Spleen (tissue), 11 donors: Measurements from ENCODE around the gene RAB10. TPM values are rescaled to one million over a fixed set of nuclear protein-coding genes. Genes with fewer than 3 reads are reported as not detected.

Source experiments
- DNase-seq: peaks from one replicate; pipeline ENCODE4 v3.0.0-alpha.2; 2020
- H3K27ac ChIP-seq, 8 donors: fragments of 200-600 bp; sonication (generic) in 7 of 8; 1 replicate in 4 of 8; 2 replicates in 4 of 8; pipeline versions ENCODE4 v1.5.0 to v1.8.0; 2016 to 2021; ENCODE audit warnings: inconsistent platforms in 4 of 8, mild to moderate bottlenecking in 4 of 8, moderate library complexity in 1 of 8
- H3K27me3 ChIP-seq, 7 donors: fragments of 200-600 bp; sonication (generic) in 6 of 7; replicated peaks in 1 of 7; 1 replicate in 4 of 7; 2 replicates in 3 of 7; pipeline versions ENCODE4 v1.5.0 to v1.8.0; 2016 to 2021; ENCODE audit warnings: inconsistent platforms in 3 of 7, mild to moderate bottlenecking in 1 of 7
- H3K36me3 ChIP-seq, 6 donors: fragments of 200-600 bp; sonication (generic) in 5 of 6; 1 replicate in 4 of 6; 2 replicates in 2 of 6; pipeline versions ENCODE4 v1.5.0 to v1.8.0; 2016 to 2021; ENCODE audit warnings: inconsistent platforms in 2 of 6
- H3K4me1 ChIP-seq, 6 donors: fragments of 200-600 bp; sonication (generic) in 5 of 6; 1 replicate in 3 of 6; 2 replicates in 3 of 6; pipeline versions ENCODE4 v1.5.0 to v1.8.0; 2016 to 2021; ENCODE audit warnings: inconsistent platforms in 3 of 6
- H3K4me3 ChIP-seq, 8 donors: fragments of 200-600 bp; sonication (generic) in 7 of 8; 1 replicate in 4 of 8; 2 replicates in 4 of 8; pipeline versions ENCODE4 v1.5.0 to v1.8.0; 2016 to 2021; ENCODE audit warnings: inconsistent platforms in 4 of 8, mild to moderate bottlenecking in 4 of 8, moderate library complexity in 2 of 8
- H3K9me3 ChIP-seq, 8 donors: fragments of 200-600 bp; sonication (generic) in 7 of 8; 1 replicate in 4 of 8; 2 replicates in 4 of 8; pipeline versions ENCODE4 v1.5.0 to v1.8.0; 2016 to 2021; ENCODE audit warnings: inconsistent platforms in 4 of 8
- CTCF ChIP-seq, 11 experiments: fragments of 200-600 bp in 7 of 11; fragments of 450-650 bp in 4 of 11; sonication (generic) in 4 of 11; IDR thresholded peaks in 8 of 11; conservative IDR thresholded peaks in 3 of 11; 1 replicate in 7 of 11; 2 replicates in 4 of 11; pipeline versions ENCODE4 v1.4.0 to v1.8.0; 2016 to 2021; ENCODE audit warnings: antibody characterized with exemption in 11 of 11, inconsistent platforms in 4 of 11, mild to moderate bottlenecking in 1 of 11
- POLR2A ChIP-seq, 3 donors: fragments of 450-650 bp; IDR thresholded peaks; one replicate each; pipeline ENCODE4 v1.5.1; 2017; ENCODE audit warnings: antibody characterized with exemption in 3 of 3, mild to moderate bottlenecking in 1 of 3
- POLR2AphosphoS5 ChIP-seq, 3 donors: sonication (generic); formaldehyde crosslinking; IDR thresholded peaks; one replicate each; pipeline ENCODE4 v1.5.1; 2017; ENCODE audit warnings: antibody characterized with exemption in 3 of 3
- WGBS, 5 donors: extraction: QIAGEN DNeasy Blood & Tissue Kit in 3 of 5; methylation state at CpG; one replicate each; pipeline versions ENCODE4 v1.1.5 to v1.1.7; 2013 to 2018; 5-methylcytosine and 5-hydroxymethylcytosine counted together
- intact Hi-C: fragments of 100-400 bp; cut with DNase I; formaldehyde crosslinking; loops from one replicate; pipeline ENCODE4 v1.15.0; 2023; ENCODE audit warnings: low total_unique reads
- polyA plus RNA-seq, 3 donors: library from polyadenylated mRNA; stranded (reverse); fragments of 200-250 nt; gene quantifications; one replicate each; pipeline ENCODE4 v1.2.1, GENCODE V29; 2013
- total RNA-seq, 7 donors: library from RNA; depleted of rRNA in 3 of 7; stranded (reverse); fragments of >200 nt in 3 of 7; fragmentation: NEBNext Ultra II Directional in 4 of 7; extraction: Animal tissue kit (Norgen Biotek cat#: 25700) in 4 of 7; gene quantifications; one replicate each; pipeline versions ENCODE4 v1.1.0 to v1.2.1, GENCODE V29; 2016 to 2021
- donor health status: healthy with polysubstance abuse.
- donor health status: DM: no; HTN: no; CAD: no; lungs with moderate emphysema.
- donor health status: DM: no; HTN: no; CAD: no.
- donor health status: Bipolar disorder and iron deficiency.
- donor health status: healthy.
- donor health status: DM: no; HTN: no; CAD: no.
- donor health status: DM: yes; HTN: yes; CAD: no.

Gene RAB10
- total and polyA plus RNA-seq, 10 donors = 24.4 to 135 (median 106) TPM

DNA sequence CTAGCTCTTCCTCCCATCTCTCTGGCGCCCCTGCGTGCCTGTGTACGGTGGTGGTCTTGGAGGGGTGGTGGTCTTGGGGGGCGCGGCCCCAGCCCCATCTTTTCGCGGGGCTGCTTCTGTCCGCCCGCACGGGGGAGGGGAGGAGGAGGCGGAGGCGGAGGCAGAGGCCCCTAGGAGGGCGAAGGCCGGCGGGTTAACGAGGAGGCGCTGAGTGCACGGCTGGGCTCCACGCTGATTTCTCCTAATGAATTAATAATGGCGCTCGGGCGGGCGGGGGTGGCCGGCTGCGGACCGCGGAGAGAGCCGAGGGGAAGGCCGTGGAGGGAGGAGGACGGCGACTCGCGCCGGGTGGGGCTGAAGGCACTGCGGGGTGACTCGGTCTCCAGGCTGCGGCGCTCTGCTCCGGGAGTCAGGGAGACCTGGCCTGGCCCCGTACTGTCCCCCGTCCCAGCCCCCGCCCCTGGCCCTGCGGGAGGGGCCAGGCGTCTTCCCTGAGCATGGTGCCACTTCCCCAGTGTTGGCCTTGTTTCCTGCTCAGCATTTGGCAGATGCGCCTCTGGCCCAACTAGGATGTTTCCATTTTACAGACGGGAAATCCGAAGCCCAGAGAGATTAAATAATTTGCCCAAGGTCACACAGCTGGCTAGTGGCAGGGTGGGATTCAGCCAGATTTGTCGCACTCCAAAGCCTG is 145.0 kb downstream of the RAB10 start:
- Histone ChIP-seq H3K36me3 (no peaks in the 10 kb centered on the region), H3K4me3 (peak overlapping the region; percentile 28 to 76 (median 47)), H3K27ac (peak overlapping the region in 6 of 8 donors; percentile 26 to 79 (median 62)), H3K27me3 (peaks cover 0 to 60% (median 19%) of the 10 kb centered on the region in 7 donors), H3K4me1 (peaks cover 8 to 27% (median 19%) of the 10 kb centered on the region in 6 donors), H3K9me3 (no peaks in the 10 kb centered on the region)
- peak; percentile 84 for DNase-seq
- intact Hi-C loops = no loop called here
- no peak for TF ChIP-seq POLR2A (IDR thresholded peaks at IDR 0.05)
- TF ChIP-seq POLR2AphosphoS5 (IDR thresholded peaks at IDR 0.05) = peak in 2 of 3 donors; percentile 27 to 37
- 1 to 5% (median 2%) methylated on average over 41 to 48 of the region's 48 CpGs for WGBS, 5 donors

DNA sequence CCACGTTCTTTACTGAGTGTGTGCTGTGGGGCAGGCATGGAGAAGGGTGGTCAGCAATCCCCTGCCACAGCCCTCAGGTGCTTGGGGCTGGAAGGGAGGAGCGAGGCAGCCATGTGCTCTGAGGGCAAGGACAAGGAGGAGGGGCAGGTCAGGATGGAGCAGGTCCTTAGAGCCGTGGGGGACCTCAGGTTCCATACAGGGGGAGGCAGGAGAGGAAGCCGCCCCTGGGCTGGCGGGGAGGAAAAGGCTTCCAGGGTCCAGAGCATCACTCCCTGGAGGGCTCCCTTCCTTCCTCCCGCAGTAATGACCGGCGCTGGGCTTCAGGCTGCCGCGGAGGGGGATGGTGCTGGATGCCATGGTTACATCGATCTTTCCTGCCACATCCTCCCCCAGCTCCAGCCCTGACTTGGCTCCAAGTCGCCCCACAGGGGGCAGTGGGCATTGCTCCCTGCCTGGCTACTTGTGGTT is 145.6 kb downstream of the RAB10 start:
- Histone ChIP-seq H3K36me3 (no peaks in the 10 kb centered on the region), H3K4me1 (peaks cover 8 to 28% (median 18%) of the 10 kb centered on the region in 6 donors), H3K9me3 (no peaks in the 10 kb centered on the region), H3K27me3 (peaks cover 0 to 54% (median 13%) of the 10 kb centered on the region in 7 donors), H3K4me3 (peak overlapping the region in 6 of 8 donors; percentile 39 to 76 (median 49)), H3K27ac (peak overlapping the region in 6 of 8 donors; percentile 26 to 79 (median 57))
- no peak for DNase-seq
- intact Hi-C loops = no loop called here
- no peak for TF ChIP-seq CTCF (IDR thresholded peaks at IDR 0.05 in 8 of 11, conservative IDR thresholded peaks at IDR 0.05 in 3 of 11)
- 7 to 24% (median 12%) methylated on average over 6 to 12 of the region's 12 CpGs for WGBS, 5 donors

- Histone ChIP-seq H3K4me1 (peaks cover 8 to 46% (median 35%) of the 10 kb centered on the region in 6 donors), H3K36me3 (no peaks in the 10 kb centered on the region), H3K4me3 (no peak overlapping the region), H3K9me3 (no peaks in the 10 kb centered on the region), H3K27ac (no peak overlapping the region), H3K27me3 (peaks cover 0 to 40% (median 12%) of the 10 kb centered on the region in 7 donors)
- no peak for DNase-seq
- TF ChIP-seq POLR2AphosphoS5 (IDR thresholded peaks at IDR 0.05) = no peak
- no peak for TF ChIP-seq CTCF (IDR thresholded peaks at IDR 0.05 in 8 of 11, conservative IDR thresholded peaks at IDR 0.05 in 3 of 11)
- no peak for TF ChIP-seq POLR2A (IDR thresholded peaks at IDR 0.05)
- WGBS, 5 donors = 88 to 100% (median 97%) methylated on average over 1 to 5 of the region's 5 CpGs
- intact Hi-C loops = no loop called here
These were observed 148.6 kb downstream of the RAB10 start for GRCh38 chr2:26182441-26182840.

DNA sequence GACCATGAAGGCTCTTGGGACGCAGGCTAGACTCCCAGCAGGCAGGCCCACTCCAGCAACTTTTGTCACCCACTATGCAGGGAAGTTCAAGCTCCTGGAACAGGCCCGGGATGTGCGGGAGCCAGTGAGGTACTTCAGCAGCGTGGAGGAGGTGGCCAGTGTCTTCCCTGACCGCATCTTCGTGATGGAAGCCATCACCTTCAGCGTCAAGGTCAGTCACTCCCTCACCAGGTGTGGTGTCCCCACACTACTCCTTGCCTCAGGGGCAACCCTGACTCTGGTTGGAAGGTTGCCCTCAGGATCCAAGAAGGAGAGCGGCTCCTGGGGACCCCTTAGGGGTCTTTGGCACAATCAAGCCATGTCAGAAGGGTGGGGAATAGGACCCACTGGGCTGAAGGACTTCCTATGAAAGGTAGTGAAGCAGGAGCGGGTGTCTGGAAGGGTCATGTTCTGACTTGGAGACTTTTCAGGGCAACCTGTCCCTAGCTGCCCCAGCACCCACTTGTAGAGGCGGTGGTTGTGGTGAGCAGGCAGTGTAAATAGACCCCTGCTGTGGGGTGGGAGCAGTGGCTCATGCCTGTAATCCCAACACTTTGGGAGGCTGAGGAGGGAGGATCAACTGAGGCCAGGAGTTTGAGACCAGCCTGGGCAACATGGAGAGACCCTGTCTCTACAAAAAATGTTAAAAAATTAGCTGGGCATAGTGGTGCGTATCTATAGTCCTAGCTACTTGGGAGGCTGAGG is 149.2 kb downstream of the RAB10 start:
- intact Hi-C loops = no loop called here
- no peak overlapping the region for H3K27ac ChIP-seq
- TF ChIP-seq POLR2AphosphoS5 (IDR thresholded peaks at IDR 0.05) (no peak), POLR2A (IDR thresholded peaks at IDR 0.05) (no peak), CTCF (IDR thresholded peaks at IDR 0.05 in 8 of 11, conservative IDR thresholded peaks at IDR 0.05 in 3 of 11) (no peak)
- no peak for DNase-seq
- peaks cover 0 to 40% (median 12%) of the 10 kb centered on the region in 7 donors for H3K27me3 ChIP-seq
- no peaks in the 10 kb centered on the region for H3K9me3 ChIP-seq
- WGBS, 5 donors = 94 to 100% (median 97%) methylated on average over 7 to 11 of the region's 11 CpGs
- H3K4me3 ChIP-seq = no peak overlapping the region
- peaks cover 8 to 46% (median 35%) of the 10 kb centered on the region in 6 donors for H3K4me1 ChIP-seq
- peaks cover 0 to 3% (median 0%) of the 10 kb centered on the region in 6 donors for H3K36me3 ChIP-seq
